MCF 10A (cell line): ENCODE measurements around the gene LSM14A. TPM values are rescaled to one million over a fixed set of nuclear protein-coding genes. Genes with fewer than 3 reads are reported as not detected.
"Not testable (repeated sequence)": the region's sequence is repeated elsewhere in the genome, so short reads cannot be mapped to it uniquely, and the experiment has no call there.

Experiments
- BruUV-seq: library from RNA; stranded (reverse); fragments of 400-500 nt; replicated peaks from 2 replicates; lab custom pipeline; 2021; lab: Mats Ljungman, UMichigan
- CTCF ChIA-PET: fragments of 300-600 bp; sonication (Branson Sonifier 250); formaldehyde crosslinking; extraction: SDS; loops from one replicate; lab custom pipeline; 2021; ENCODE audit warnings: antibody characterized with exemption, inconsistent platforms; lab: Yijun Ruan, JAX
- POLR2A ChIA-PET: fragments of 300-600, 350-650 bp; sonication (Branson Sonifier 250); formaldehyde crosslinking; extraction: SDS; loops from one replicate; lab custom pipeline; 2020; ENCODE audit warnings: antibody characterized with exemption, inconsistent platforms; lab: Yijun Ruan, JAX
- DNase-seq: peaks from one replicate; pipeline ENCODE4 v3.0.0-alpha.2; 2018; ENCODE audit not compliant: unreplicated experiment
- H3K27ac Mint-ChIP-seq: one replicate; pipeline ENCODE4 v1.8.0; 2022; ENCODE audit warnings: mild to moderate bottlenecking, low read depth, mixed read lengths; ENCODE audit not compliant: unreplicated experiment
- H3K27me3 Mint-ChIP-seq: one replicate; pipeline ENCODE4 v1.8.0; 2022; ENCODE audit warnings: mixed read lengths; ENCODE audit not compliant: insufficient read depth, unreplicated experiment
- H3K36me3 Mint-ChIP-seq: one replicate; pipeline ENCODE4 v1.8.0; 2022; ENCODE audit warnings: mild to moderate bottlenecking, moderate library complexity, mixed read lengths; ENCODE audit not compliant: insufficient read depth, unreplicated experiment
- H3K4me1 Mint-ChIP-seq: one replicate; pipeline ENCODE4 v1.8.0; 2022; ENCODE audit warnings: mixed read lengths; ENCODE audit not compliant: insufficient read depth, unreplicated experiment
- H3K4me3 Mint-ChIP-seq: one replicate; pipeline ENCODE4 v1.8.0; 2022; ENCODE audit warnings: mild to moderate bottlenecking, moderate library complexity, mixed read lengths; ENCODE audit not compliant: unreplicated experiment
- H3K9me3 Mint-ChIP-seq: one replicate; pipeline ENCODE4 v1.8.0; 2022; ENCODE audit warnings: mixed read lengths; ENCODE audit not compliant: unreplicated experiment
- intact Hi-C: fragments of 100-400 bp; cut with micrococcal nuclease; formaldehyde crosslinking; loops from 2 replicates; pipeline ENCODE4 v1.14.1; 2022
- total RNA-seq: library from RNA; stranded (reverse); gene quantifications from 2 replicates; pipeline ENCODE4 v1.2.3, GENCODE V29; 2022
- TF ChIP-seq, protein P1 (sequence below): fragments of 200-600 bp; IDR thresholded peaks from one replicate; pipeline ENCODE4 v1.8.0; 2022; ENCODE audit warnings: antibody characterized with exemption, mild to moderate bottlenecking; ENCODE audit not compliant: unreplicated experiment

Gene LSM14A
- total RNA-seq, 1 experiment from 2014 or later = 100 TPM

DNA sequence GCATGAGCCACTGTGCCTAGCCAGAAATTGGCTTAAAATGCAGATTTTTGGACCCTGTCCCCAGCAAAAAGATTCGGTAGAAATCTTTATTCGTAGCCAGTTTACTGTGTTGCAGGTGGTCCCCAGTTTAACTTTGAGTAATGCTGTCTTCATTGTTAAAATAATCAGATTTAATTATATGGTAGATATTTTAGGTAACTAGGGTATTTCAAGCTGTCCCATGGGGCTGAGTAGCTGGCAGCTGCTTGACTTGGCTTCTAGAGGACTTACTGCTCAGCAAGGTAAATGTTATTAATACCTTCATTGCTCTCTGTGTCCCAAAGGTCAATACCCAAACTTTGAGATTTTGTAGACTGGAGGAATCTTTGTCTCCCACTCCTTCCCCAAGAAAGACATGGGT, 21.1 kb downstream of the LSM14A start:
- peaks cover 20% of the 10 kb centered on the region for H3K4me1 Mint-ChIP-seq
- no peaks in the 10 kb centered on the region for H3K9me3 Mint-ChIP-seq
- no TSS peak for BruUV-seq
- no peak overlapping the region for H3K27ac Mint-ChIP-seq
- no peak for DNase-seq
- H3K27me3 Mint-ChIP-seq = no peaks in the 10 kb centered on the region
- no peak overlapping the region for H3K4me3 Mint-ChIP-seq
- peaks cover 51% of the 10 kb centered on the region for H3K36me3 Mint-ChIP-seq
- intact Hi-C loops = no loop called here
- ChIA-PET POLR2A (interaction anchor here (1.4 kb wide), 1 partner anchor 15 kb away, joined by 6 read pairs; no protein-coding TSS in a partner anchor), CTCF (interaction anchor here (0.6 to 4.0 kb wide), 5 partner anchors 9 to 27 kb away, joined by 3 to 21 read pairs (median 3); no protein-coding TSS in a partner anchor)
- TF ChIP-seq, protein P1, sequence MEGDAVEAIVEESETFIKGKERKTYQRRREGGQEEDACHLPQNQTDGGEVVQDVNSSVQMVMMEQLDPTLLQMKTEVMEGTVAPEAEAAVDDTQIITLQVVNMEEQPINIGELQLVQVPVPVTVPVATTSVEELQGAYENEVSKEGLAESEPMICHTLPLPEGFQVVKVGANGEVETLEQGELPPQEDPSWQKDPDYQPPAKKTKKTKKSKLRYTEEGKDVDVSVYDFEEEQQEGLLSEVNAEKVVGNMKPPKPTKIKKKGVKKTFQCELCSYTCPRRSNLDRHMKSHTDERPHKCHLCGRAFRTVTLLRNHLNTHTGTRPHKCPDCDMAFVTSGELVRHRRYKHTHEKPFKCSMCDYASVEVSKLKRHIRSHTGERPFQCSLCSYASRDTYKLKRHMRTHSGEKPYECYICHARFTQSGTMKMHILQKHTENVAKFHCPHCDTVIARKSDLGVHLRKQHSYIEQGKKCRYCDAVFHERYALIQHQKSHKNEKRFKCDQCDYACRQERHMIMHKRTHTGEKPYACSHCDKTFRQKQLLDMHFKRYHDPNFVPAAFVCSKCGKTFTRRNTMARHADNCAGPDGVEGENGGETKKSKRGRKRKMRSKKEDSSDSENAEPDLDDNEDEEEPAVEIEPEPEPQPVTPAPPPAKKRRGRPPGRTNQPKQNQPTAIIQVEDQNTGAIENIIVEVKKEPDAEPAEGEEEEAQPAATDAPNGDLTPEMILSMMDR = no peak

- intact Hi-C loops = no loop called here
- Mint-ChIP-seq H3K27me3 (no peaks in the 10 kb centered on the region), H3K36me3 (peaks cover 56% of the 10 kb centered on the region), H3K9me3 (no peaks in the 10 kb centered on the region), H3K4me1 (peaks cover 17% of the 10 kb centered on the region), H3K27ac (no peak overlapping the region), H3K4me3 (no peak overlapping the region)
- POLR2A ChIA-PET = interaction anchor here (1.4 to 2.1 kb wide), 2 partner anchors 9 to 15 kb away, joined by 5 to 6 read pairs; no protein-coding TSS in a partner anchor
- no TSS peak for BruUV-seq
- DNase-seq = no peak
- CTCF ChIA-PET = interaction anchor here (0.5 to 4.0 kb wide), 7 partner anchors 9 to 234 kb away, joined by 3 to 21 read pairs (median 3); partner anchors contain the start of gene UBA2
- TF ChIP-seq, protein P1 = no peak
Observed at GRCh38 chr19:34193876-34194275, 21.6 kb downstream of the LSM14A start.

- BruUV-seq = no TSS peak
- H3K27ac Mint-ChIP-seq = no peak overlapping the region
Observed at GRCh38 chr19:34201133-34201532, 28.8 kb downstream of the LSM14A start.

DNA sequence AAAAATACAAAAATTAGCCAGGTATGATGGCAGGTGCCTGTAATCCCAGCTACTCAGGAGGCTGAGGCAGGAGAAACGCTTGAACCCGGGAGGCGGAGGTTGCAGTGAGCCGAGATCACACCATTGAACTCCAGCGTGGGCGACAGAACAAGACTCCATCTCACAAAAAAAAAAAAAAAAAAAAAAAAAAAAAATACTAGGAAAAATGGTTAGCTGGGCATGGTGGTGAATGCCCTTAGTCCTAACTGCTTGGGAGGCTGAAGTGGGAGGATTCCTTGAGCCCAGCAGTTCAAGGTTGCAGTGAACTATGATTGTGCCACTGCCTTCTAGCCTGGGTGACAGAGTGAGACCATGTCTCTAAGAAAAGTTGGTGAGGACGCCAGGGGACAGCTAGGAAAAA, 33.0 kb downstream of the LSM14A start:
- CTCF ChIA-PET = interaction anchor here (1.1 to 3.1 kb wide), 4 partner anchors 12 to 141 kb away, joined by 3 to 10 read pairs (median 5); no protein-coding TSS in a partner anchor
- DNase-seq, intact Hi-C loops, H3K4me1 Mint-ChIP-seq, H3K27me3 Mint-ChIP-seq, H3K4me3 Mint-ChIP-seq, BruUV-seq, H3K9me3 Mint-ChIP-seq, H3K27ac Mint-ChIP-seq: not testable (repeated sequence)
- POLR2A ChIA-PET = interaction anchor here (0.9 kb wide), 1 partner anchor 20 kb away, joined by 3 read pairs; no protein-coding TSS in a partner anchor
- H3K36me3 Mint-ChIP-seq = peaks cover 80% of the 10 kb centered on the region

More at GRCh38 chr19:34201133-34201532, 28.8 kb downstream of the LSM14A start:
- ChIA-PET POLR2A (interaction anchor here (0.6 to 1.3 kb wide), 2 partner anchors 27 to 356 kb away, joined by 3 to 5 read pairs; no protein-coding TSS in a partner anchor), CTCF (interaction anchor here (0.6 to 1.6 kb wide), 2 partner anchors 17 to 19 kb away, joined by 4 to 8 read pairs; no protein-coding TSS in a partner anchor)
- intact Hi-C loops = no loop called here
- no peak overlapping the region for H3K4me3 Mint-ChIP-seq
- TF ChIP-seq, protein P1 = no peak
- no peaks in the 10 kb centered on the region for H3K4me1 Mint-ChIP-seq
- no peak for DNase-seq
- peaks cover 89% of the 10 kb centered on the region for H3K36me3 Mint-ChIP-seq
- no peaks in the 10 kb centered on the region for H3K9me3 Mint-ChIP-seq
- H3K27me3 Mint-ChIP-seq = no peaks in the 10 kb centered on the region
